Left lung (tissue), 10 donors: Measurements from ENCODE around the gene IMMP2L. TPM values are rescaled to one million over a fixed set of nuclear protein-coding genes. Genes with fewer than 3 reads are reported as not detected.
"Not testable (repeated sequence)": the region's sequence is repeated elsewhere in the genome, so short reads cannot be mapped to it uniquely, and the experiment has no call there.

Experiments used
- ATAC-seq: fragments of 200-7000 bp; cut with Tn5 transposase; one replicate; pipeline ENCODE4 v1.9.1; 2020; ENCODE audit warnings: moderate library complexity
- DNase-seq, 4 donors: peaks; one replicate each; pipeline ENCODE4 v3.0.0-alpha.2; 2013 to 2020
- H3K27ac ChIP-seq, 2 donors: fragments of 200-600 bp; sonication (generic) in 1 of 2; one replicate each; pipeline versions ENCODE4 v1.5.0 to v1.8.0; 2020 to 2021
- H3K27me3 ChIP-seq, 2 donors: fragments of 200-600 bp; sonication (generic) in 1 of 2; one replicate each; pipeline versions ENCODE4 v1.5.0 to v1.8.0; 2020 to 2021
- H3K36me3 ChIP-seq, 2 donors: fragments of 200-600 bp; sonication (generic) in 1 of 2; one replicate each; pipeline versions ENCODE4 v1.5.0 to v1.8.0; 2020 to 2021
- H3K4me1 ChIP-seq, 2 donors: fragments of 200-600 bp; one replicate each; pipeline ENCODE4 v1.8.0; 2021
- H3K4me3 ChIP-seq, 2 donors: fragments of 200-600 bp; sonication (generic) in 1 of 2; one replicate each; pipeline versions ENCODE4 v1.5.0 to v1.8.0; 2020 to 2021; ENCODE audit warnings: mild to moderate bottlenecking in 1 of 2
- H3K9me3 ChIP-seq, 2 donors: fragments of 200-600 bp; sonication (generic) in 1 of 2; one replicate each; pipeline versions ENCODE4 v1.5.0 to v1.8.0; 2020 to 2021
- CTCF ChIP-seq, 2 donors: fragments of 200-600 bp; sonication (generic) in 1 of 2; IDR thresholded peaks; one replicate each; pipeline versions ENCODE4 v1.5.0 to v1.8.0; 2021; ENCODE audit warnings: antibody characterized with exemption in 2 of 2
- intact Hi-C, 2 donors: fragments of 100-400 bp; cut with DNase I; formaldehyde crosslinking; loops; one replicate each; pipeline versions ENCODE4 v1.11.2 to v1.14.2; 2022
- polyA plus RNA-seq, 6 donors: library from polyadenylated mRNA; unstranded; fragments of 120-200 nt; gene quantifications; one replicate each; pipeline ENCODE4 v1.2.1, GENCODE V29; 2013; ENCODE audit not compliant: insufficient read length in 6 of 6
- total RNA-seq, 2 donors: library from RNA; stranded (reverse); fragmentation: NEBNext Ultra II Directional; extraction: Animal tissue kit (Norgen Biotek cat#: 25700); gene quantifications; one replicate each; pipeline ENCODE4 v1.2.1, GENCODE V29; 2021
- donor health status: DM: no; HTN: yes; CAD: no.
- donor health status: DM: no; HTN: no; CAD: no.

The IMMP2L gene
- total and polyA plus RNA-seq, 8 donors = 10.3 to 30.1 (median 25.7) TPM

GRCh38 chr7:110675383-110676103 is 886.7 kb downstream of the IMMP2L start:
- H3K36me3 ChIP-seq = no peaks in the 10 kb centered on the region
- H3K9me3 ChIP-seq = peaks cover 0 to 23% of the 10 kb centered on the region in 2 donors
- no peaks in the 10 kb centered on the region for H3K27me3 ChIP-seq
- no peak for TF ChIP-seq CTCF (IDR thresholded peaks at IDR 0.05)
- DNase-seq (no peak), ATAC-seq (no peak)
- intact Hi-C loops = no loop called here
- no peak overlapping the region for H3K4me3 ChIP-seq
- H3K27ac ChIP-seq = no peak overlapping the region
- no peaks in the 10 kb centered on the region for H3K4me1 ChIP-seq

- no peaks in the 10 kb centered on the region for H3K4me1 ChIP-seq
- H3K4me3 ChIP-seq = no peak overlapping the region
- ATAC-seq (no peak), DNase-seq (no peak)
- TF ChIP-seq CTCF (IDR thresholded peaks at IDR 0.05) = no peak
- no peak overlapping the region for H3K27ac ChIP-seq
- intact Hi-C loops = no loop called here
- no peaks in the 10 kb centered on the region for H3K27me3 ChIP-seq
- no peaks in the 10 kb centered on the region for H3K36me3 ChIP-seq
- peaks cover 0 to 23% of the 10 kb centered on the region in 2 donors for H3K9me3 ChIP-seq
Measured at GRCh38 chr7:110673148-110673547, 889.1 kb downstream of the IMMP2L start.

DNA sequence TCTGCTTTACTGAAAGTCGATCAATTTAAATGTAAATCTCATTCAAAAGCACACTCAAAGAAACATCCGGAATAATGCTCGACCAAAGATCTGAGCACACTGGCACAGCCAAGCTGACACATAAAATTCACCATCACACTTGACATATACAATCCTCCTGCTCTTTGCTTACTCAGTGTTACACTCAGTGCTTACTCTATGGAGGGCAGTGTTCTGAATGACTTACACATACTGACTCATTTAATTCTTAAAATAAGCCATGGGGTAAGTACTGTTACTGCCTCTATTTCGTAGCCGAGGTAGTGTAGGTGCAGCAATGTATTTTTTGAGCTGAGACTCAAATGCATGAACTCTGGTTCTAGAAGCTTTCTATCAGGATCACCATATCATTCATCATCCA is 892.9 kb downstream of the IMMP2L start:
- Histone ChIP-seq H3K27ac (no peak overlapping the region), H3K4me3 (no peak overlapping the region), H3K4me1 (no peaks in the 10 kb centered on the region), H3K27me3 (no peaks in the 10 kb centered on the region), H3K36me3 (no peaks in the 10 kb centered on the region), H3K9me3 (peaks cover 0 to 40% of the 10 kb centered on the region in 2 donors)
- no peak for ATAC-seq
- DNase-seq = no peak
- no peak for TF ChIP-seq CTCF (IDR thresholded peaks at IDR 0.05)
- intact Hi-C loops = no loop called here

DNA sequence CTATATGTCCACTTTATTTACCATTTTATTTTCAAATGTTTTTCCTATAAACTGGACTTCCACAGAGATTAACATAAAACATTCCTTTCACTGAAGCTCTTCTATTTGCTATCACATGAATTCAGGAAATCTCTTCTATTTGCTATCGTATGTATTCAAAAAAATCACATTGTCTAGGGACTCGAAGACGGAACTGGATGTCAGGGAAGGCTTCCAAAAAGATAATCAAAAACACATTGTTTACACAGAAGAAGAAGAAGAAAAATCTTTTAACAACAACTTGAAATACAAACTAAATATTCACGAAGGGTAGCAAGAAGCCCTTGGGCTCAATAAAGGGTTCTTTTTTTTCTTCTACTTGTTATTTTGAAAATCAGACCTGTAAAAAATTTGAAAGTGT is 897.5 kb downstream of the IMMP2L start:
- Histone ChIP-seq H3K9me3 (peaks cover 0 to 38% of the 10 kb centered on the region in 2 donors), H3K4me1 (no peaks in the 10 kb centered on the region), H3K27me3 (no peaks in the 10 kb centered on the region), H3K36me3 (no peaks in the 10 kb centered on the region), H3K4me3 (no peak overlapping the region), H3K27ac (no peak overlapping the region)
- DNase-seq (no peak), ATAC-seq (no peak)
- TF ChIP-seq CTCF (IDR thresholded peaks at IDR 0.05) = no peak
- intact Hi-C loops = no loop called here

- ATAC-seq = not testable (repeated sequence)
Measured at GRCh38 chr7:110660637-110661036, 901.7 kb downstream of the IMMP2L start.

GRCh38 chr7:110650328-110650727 is 912.0 kb downstream of the IMMP2L start:
- no peak for TF ChIP-seq CTCF (IDR thresholded peaks at IDR 0.05)
- peaks cover 0 to 13% of the 10 kb centered on the region in 2 donors for H3K9me3 ChIP-seq
- H3K4me3 ChIP-seq = no peak overlapping the region
- peak in 1 of 4 donors; percentile 12 for DNase-seq
- intact Hi-C loops = no loop called here
- H3K27ac ChIP-seq = no peak overlapping the region
- ATAC-seq = no peak
- no peaks in the 10 kb centered on the region for H3K36me3 ChIP-seq
- H3K4me1 ChIP-seq = no peaks in the 10 kb centered on the region
- no peaks in the 10 kb centered on the region for H3K27me3 ChIP-seq

More at GRCh38 chr7:110660637-110661036, 901.7 kb downstream of the IMMP2L start:
- H3K9me3 ChIP-seq = peaks cover 0 to 58% of the 10 kb centered on the region in 2 donors
- H3K4me3 ChIP-seq, H3K27me3 ChIP-seq, H3K36me3 ChIP-seq, H3K4me1 ChIP-seq, DNase-seq, intact Hi-C loops, H3K27ac ChIP-seq: not testable (repeated sequence)
